ENCODE data around the gene PVRIG. TPM values are rescaled to one million over a fixed set of nuclear protein-coding genes. Genes with fewer than 3 reads are reported as not detected.

PVRIG gene
- total and polyA plus RNA-seq, 2 of the 4 experiments (the other 2 are of a cell fraction), result not detected

DNA sequence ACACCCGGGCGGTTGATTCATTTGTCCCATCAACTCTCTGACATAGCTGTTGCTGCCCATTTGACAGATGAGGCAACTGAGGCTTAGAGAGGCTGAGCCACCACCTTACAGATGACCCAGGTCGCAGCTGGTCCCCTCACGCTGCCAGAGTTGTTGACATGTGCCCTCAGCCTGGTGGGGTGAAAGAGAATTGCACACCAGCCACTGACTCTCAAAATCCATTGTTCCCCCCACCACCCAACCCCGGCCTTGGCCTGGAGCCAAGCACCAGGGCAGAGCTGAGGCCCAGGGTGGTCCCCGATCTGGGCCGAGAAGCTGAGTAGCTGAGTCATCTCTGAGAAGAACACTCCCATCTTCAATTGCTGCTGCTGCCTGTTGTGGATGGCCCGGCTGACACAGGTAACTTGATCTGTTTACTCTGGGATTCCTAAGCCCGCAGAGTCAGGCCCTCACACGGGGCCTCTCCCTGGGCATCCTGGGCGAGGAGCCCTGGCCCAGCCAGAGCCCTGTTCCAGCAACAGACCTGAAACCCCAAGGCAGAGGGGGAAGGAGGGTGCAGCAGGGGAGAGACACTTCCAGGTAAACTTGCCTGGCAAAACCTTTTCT lies 27.5 kb downstream of the PVRIG start:
- Histone ChIP-seq H3K79me1 (ENCODE audit: low read depth in 1 of 2, low read length in 2 of 2) (no peaks in the 10 kb centered on the region; a peak in 1 of 4 replicates), H3K23ac (ENCODE audit: low read depth, low read length) (no peak overlapping the region), H3K18ac (ENCODE audit: low read depth, low read length) (0 out of 2 replicates have a peak overlapping the region, but pooled peaks have one; percentile 9), H4K91ac (ENCODE audit: insufficient read depth, low read depth, low read length) (no peak overlapping the region), H3K56ac (ENCODE audit: extremely low read depth, insufficient read depth, low read length) (no peak overlapping the region), H4K20me1 (ENCODE audit: insufficient read depth, low read length) (peaks cover 18% of the 10 kb centered on the region), H3K4me2 (ENCODE audit: low read depth, low read length) (no peak overlapping the region), H4K5ac (ENCODE audit: low read depth, low read length) (no peak overlapping the region), H4K8ac (ENCODE audit: low read depth in 2 of 2, low read length in 2 of 2) (no peak overlapping the region), H3K9me3 (ENCODE audit: control insufficient read depth, insufficient read depth, low read length) (no peaks in the 10 kb centered on the region), H2BK5ac (ENCODE audit: low read depth, low read length, poor library complexity, severe bottlenecking) (no peak overlapping the region), H2BK120ac (ENCODE audit: low read depth, low read length) (no peak overlapping the region), H3K9ac (ENCODE audit: low read depth, low read length) (no peak overlapping the region), H3K36me3 (ENCODE audit: control insufficient read depth, insufficient read depth, low read length) (no peaks in the 10 kb centered on the region), H3K4me1 (ENCODE audit: control insufficient read depth, insufficient read depth, low read length) (peaks cover 9% of the 10 kb centered on the region), H2AK5ac (ENCODE audit: low read depth, low read length) (peak overlapping the region; percentile 80; the same call in 1 of the 2 replicates), H2AK9ac (replicated peaks; ENCODE audit: low read depth, low read length, poor library complexity) (no peak overlapping the region), H2BK20ac (ENCODE audit: low read depth, low read length) (no peak overlapping the region), H2BK15ac (ENCODE audit: low read depth, low read length) (no peak overlapping the region), H3K27me3 (ENCODE audit: control insufficient read depth, insufficient read depth, low read length) (no peaks in the 10 kb centered on the region), H3K9me1 (ENCODE audit: insufficient read depth, low read length) (peaks cover 6% of the 10 kb centered on the region), H3K4me3 (ENCODE audit: insufficient read depth, low read depth, low read length) (no peak overlapping the region), H3K4ac (ENCODE audit: low read depth, low read length) (peak overlapping the region; percentile 51; the same call in 1 of the 2 replicates), H2AFZ (replicated peaks; ENCODE audit: low read length, poor library complexity) (peak overlapping the region; percentile 43), H3K14ac (replicated peaks; ENCODE audit: low read depth, low read length) (0 out of 2 replicates have a peak overlapping the region, but pooled peaks have one; percentile 45), H3K27ac (ENCODE audit: insufficient read depth, low read length) (no peak overlapping the region; the same call in 1 of the 2 replicates)
- 33% methylated on average over 5 of the region's 11 CpGs; no CpG with 5 or more reads in 1 of the 2 experiments for WGBS, 2 experiments (ENCODE audit: extremely low coverage in 2 of 2, insufficient read length in 1 of 2)
- dilution Hi-C loops (cut with HindIII; ENCODE audit: low sequenced_read_pairs, unreplicated experiment), result no loop called here
- POLR2A ChIA-PET (ENCODE audit: unreplicated experiment), result no interaction called here
- TF ChIP-seq BHLHE40 (IDR thresholded peaks at IDR 0.05; ENCODE audit: low read depth, low read length), result peak; percentile 54; the same call in 1 of the 2 replicates
- TF ChIP-seq, protein P1, sequence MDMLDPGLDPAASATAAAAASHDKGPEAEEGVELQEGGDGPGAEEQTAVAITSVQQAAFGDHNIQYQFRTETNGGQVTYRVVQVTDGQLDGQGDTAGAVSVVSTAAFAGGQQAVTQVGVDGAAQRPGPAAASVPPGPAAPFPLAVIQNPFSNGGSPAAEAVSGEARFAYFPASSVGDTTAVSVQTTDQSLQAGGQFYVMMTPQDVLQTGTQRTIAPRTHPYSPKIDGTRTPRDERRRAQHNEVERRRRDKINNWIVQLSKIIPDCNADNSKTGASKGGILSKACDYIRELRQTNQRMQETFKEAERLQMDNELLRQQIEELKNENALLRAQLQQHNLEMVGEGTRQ (IDR thresholded peaks at IDR 0.05; ENCODE audit: low read depth, low read length), result 0 out of 2 replicates have a peak, but pooled peaks have one; percentile 1
- TF ChIP-seq POLR2A (IDR thresholded peaks at IDR 0.05; ENCODE audit: low read depth, low read length), result no peak
- TF ChIP-seq, protein P2, sequence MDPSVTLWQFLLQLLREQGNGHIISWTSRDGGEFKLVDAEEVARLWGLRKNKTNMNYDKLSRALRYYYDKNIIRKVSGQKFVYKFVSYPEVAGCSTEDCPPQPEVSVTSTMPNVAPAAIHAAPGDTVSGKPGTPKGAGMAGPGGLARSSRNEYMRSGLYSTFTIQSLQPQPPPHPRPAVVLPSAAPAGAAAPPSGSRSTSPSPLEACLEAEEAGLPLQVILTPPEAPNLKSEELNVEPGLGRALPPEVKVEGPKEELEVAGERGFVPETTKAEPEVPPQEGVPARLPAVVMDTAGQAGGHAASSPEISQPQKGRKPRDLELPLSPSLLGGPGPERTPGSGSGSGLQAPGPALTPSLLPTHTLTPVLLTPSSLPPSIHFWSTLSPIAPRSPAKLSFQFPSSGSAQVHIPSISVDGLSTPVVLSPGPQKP (IDR thresholded peaks at IDR 0.05; ENCODE audit: borderline replicate concordance, low read depth, low read length), result no peak
- TF ChIP-seq NFE2L2 (IDR thresholded peaks at IDR 0.05; ENCODE audit: low read depth, low read length), result peak; percentile 49; the same call in 1 of the 2 replicates
- peak; percentile 38; the same call in 1 of the 2 replicates for TF ChIP-seq FOS (IDR thresholded peaks at IDR 0.05; ENCODE audit: low read depth, low read length)
- no peak for TF ChIP-seq CHD1 (IDR thresholded peaks at IDR 0.05; ENCODE audit: low read depth, low read length)
- TF ChIP-seq, protein P3, sequence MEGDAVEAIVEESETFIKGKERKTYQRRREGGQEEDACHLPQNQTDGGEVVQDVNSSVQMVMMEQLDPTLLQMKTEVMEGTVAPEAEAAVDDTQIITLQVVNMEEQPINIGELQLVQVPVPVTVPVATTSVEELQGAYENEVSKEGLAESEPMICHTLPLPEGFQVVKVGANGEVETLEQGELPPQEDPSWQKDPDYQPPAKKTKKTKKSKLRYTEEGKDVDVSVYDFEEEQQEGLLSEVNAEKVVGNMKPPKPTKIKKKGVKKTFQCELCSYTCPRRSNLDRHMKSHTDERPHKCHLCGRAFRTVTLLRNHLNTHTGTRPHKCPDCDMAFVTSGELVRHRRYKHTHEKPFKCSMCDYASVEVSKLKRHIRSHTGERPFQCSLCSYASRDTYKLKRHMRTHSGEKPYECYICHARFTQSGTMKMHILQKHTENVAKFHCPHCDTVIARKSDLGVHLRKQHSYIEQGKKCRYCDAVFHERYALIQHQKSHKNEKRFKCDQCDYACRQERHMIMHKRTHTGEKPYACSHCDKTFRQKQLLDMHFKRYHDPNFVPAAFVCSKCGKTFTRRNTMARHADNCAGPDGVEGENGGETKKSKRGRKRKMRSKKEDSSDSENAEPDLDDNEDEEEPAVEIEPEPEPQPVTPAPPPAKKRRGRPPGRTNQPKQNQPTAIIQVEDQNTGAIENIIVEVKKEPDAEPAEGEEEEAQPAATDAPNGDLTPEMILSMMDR (conservative IDR thresholded peaks at IDR 0.05; ENCODE audit: low read depth, low read length), result no peak
- no peak for TF ChIP-seq SMC3 (IDR thresholded peaks at IDR 0.05; ENCODE audit: low read depth, low read length)
- no peak for TF ChIP-seq MAFK (IDR thresholded peaks at IDR 0.05; ENCODE audit: low read depth, low read length)
- DNase-seq (peak; percentile 86), ATAC-seq (ENCODE audit: low read depth) (peak; percentile 93)
- no TSS peak for BruUV-seq (replicated peaks)
- in situ Hi-C loops (cut with MboI; ENCODE audit: low sequenced_read_pairs), result no loop called here
- CTCF ChIA-PET, result no interaction called here
- intact Hi-C loops (cut with micrococcal nuclease), result no loop called here

Measured in IMR-90 (cell line).